GM23338 (cell line): ENCODE measurements around the gene TLE6. TPM values are rescaled to one million over a fixed set of nuclear protein-coding genes. Genes with fewer than 3 reads are reported as not detected.
A peak's percentile ranks its signal among the peaks of the same experiment; 100 is the strongest.

ENCODE experiments used
- ATAC-seq: fragments of 200-7000 bp; cut with Tn5 transposase; 3 replicates; pipeline ENCODE4 v1.9.1; 2020
- DNase-seq: peaks from one replicate; pipeline ENCODE4 v3.0.0-alpha.2; 2015; ENCODE audit warnings: low spot score
- H2AFZ ChIP-seq: fragments of 200-600 bp; sonication (generic); 2 replicates; pipeline ENCODE4 v1.8.0; 2016; ENCODE audit warnings: antibody characterized with exemption, mild to moderate bottlenecking, moderate library complexity
- H3F3A ChIP-seq: fragments of 200-600 bp; sonication (generic); replicated peaks from 2 replicates; pipeline ENCODE4 v1.8.0; 2017; ENCODE audit warnings: antibody characterized with exemption, mixed run types, low read depth
- H3K27ac ChIP-seq: fragments of 200-600 bp; sonication (generic); 2 replicates; pipeline ENCODE4 v1.6.1; 2016; ENCODE audit warnings: low read depth
- H3K27me3 ChIP-seq: fragments of 200-600 bp; sonication (generic); 2 replicates; pipeline ENCODE4 v1.8.0; 2016; ENCODE audit warnings: mild to moderate bottlenecking, mixed run types, moderate library complexity; ENCODE audit not compliant: insufficient read depth
- H3K36me3 ChIP-seq: fragments of 200-600 bp; sonication (generic); 2 replicates; pipeline ENCODE4 v1.8.0; 2016; ENCODE audit warnings: mild to moderate bottlenecking; ENCODE audit not compliant: insufficient read depth
- H3K4me1 ChIP-seq: fragments of 200-600 bp; sonication (generic); 2 replicates; pipeline ENCODE4 v1.8.0; 2016; ENCODE audit warnings: mild to moderate bottlenecking, moderate library complexity; ENCODE audit not compliant: insufficient read depth
- H3K4me2 ChIP-seq: fragments of 200-600 bp; sonication (generic); 2 replicates; pipeline ENCODE4 v1.7.1; 2017; ENCODE audit warnings: mixed run types
- H3K4me3 ChIP-seq: fragments of 200-600 bp; sonication (generic); 2 replicates; pipeline ENCODE4 v1.6.1; 2016; ENCODE audit warnings: mixed run types
- H3K79me2 ChIP-seq: fragments of 200-600 bp; sonication (generic); replicated peaks from 2 replicates; pipeline ENCODE4 v1.8.0; 2017; ENCODE audit warnings: mild to moderate bottlenecking; ENCODE audit not compliant: insufficient read depth
- H3K9me2 ChIP-seq: fragments of 200-600 bp; sonication (generic); 2 replicates; pipeline ENCODE4 v1.8.0; 2017; ENCODE audit not compliant: insufficient read depth
- H4K20me1 ChIP-seq: fragments of 200-600 bp; sonication (generic); replicated peaks from 2 replicates; pipeline ENCODE4 v1.8.0; 2017; ENCODE audit warnings: mild to moderate bottlenecking; ENCODE audit not compliant: insufficient read depth
- H3K27ac Mint-ChIP-seq: 2 replicates; pipeline ENCODE4 v1.8.0; 2020; ENCODE audit warnings: inconsistent platforms, mild to moderate bottlenecking, moderate library complexity, mixed read lengths
- H3K27me3 Mint-ChIP-seq: 3 replicates; pipeline ENCODE4 v1.8.0; 2022; ENCODE audit warnings: low read depth, mild to moderate bottlenecking, moderate library complexity, mixed read lengths, inconsistent platforms; ENCODE audit not compliant: insufficient read depth, poor library complexity
- H3K36me3 Mint-ChIP-seq: 3 replicates; pipeline ENCODE4 v1.8.0; 2021; ENCODE audit warnings: low read depth, mild to moderate bottlenecking, inconsistent platforms, moderate library complexity, mixed read lengths
- H3K4me1 Mint-ChIP-seq: 3 replicates; pipeline ENCODE4 v1.8.0; 2020; ENCODE audit warnings: mild to moderate bottlenecking, inconsistent platforms, mixed read lengths
- H3K4me3 Mint-ChIP-seq: 3 replicates; pipeline ENCODE4 v1.8.0; 2021; ENCODE audit warnings: moderate library complexity, mild to moderate bottlenecking, inconsistent platforms, mixed read lengths
- H3K9me3 Mint-ChIP-seq: 3 replicates; pipeline ENCODE4 v1.8.0; 2020; ENCODE audit warnings: moderate library complexity, mild to moderate bottlenecking, inconsistent platforms, mixed read lengths
- CTCF ChIP-seq, 2 experiments: fragments of 200-600 bp in 1 of 2; sonication (generic) in 1 of 2; conservative IDR thresholded peaks; 2 replicates each; pipeline versions ENCODE4 v1.5.1 to v1.6.1; 2016 to 2017; ENCODE audit warnings: antibody characterized with exemption in 2 of 2, low read depth in 2 of 2, mild to moderate bottlenecking in 2 of 2, moderate library complexity in 1 of 2
- EZH2phosphoT487 ChIP-seq: fragments of 200-600 bp; sonication (generic); IDR thresholded peaks from one replicate; pipeline ENCODE4 v1.8.1; 2018; ENCODE audit warnings: antibody characterized with exemption; ENCODE audit not compliant: unreplicated experiment
- JUNB ChIP-seq: IDR thresholded peaks from one replicate; pipeline ENCODE4 v1.6.1; 2016; ENCODE audit warnings: antibody characterized with exemption; ENCODE audit not compliant: unreplicated experiment
- NANOG ChIP-seq: IDR thresholded peaks from 2 replicates; pipeline ENCODE4 v1.6.1; 2016; ENCODE audit warnings: antibody characterized with exemption, borderline replicate concordance
- REST ChIP-seq: IDR thresholded peaks from one replicate; pipeline ENCODE4 v1.6.1; 2018; ENCODE audit warnings: antibody characterized with exemption; ENCODE audit not compliant: unreplicated experiment
- ZNF114 ChIP-seq: fragments of 250-450 bp; sonication (Bioruptor Pico); IDR thresholded peaks from 2 replicates; pipeline ENCODE4 v1.5.0; 2020; ENCODE audit warnings: mild to moderate bottlenecking, moderate library complexity
- ZNF462 ChIP-seq: fragments of 250-450 bp; sonication (Bioruptor Pico); IDR thresholded peaks from 2 replicates; pipeline ENCODE4 v1.5.0; 2020; ENCODE audit warnings: mild to moderate bottlenecking, moderate library complexity
- polyA plus RNA-seq: library from polyadenylated mRNA; unstranded; fragments of >200 nt; fragmentation: Nextera tagmentation; extraction: Ambion mirVana; gene quantifications from 2 replicates; pipeline ENCODE4 v1.2.1, GENCODE V29; 2016
- total RNA-seq: library from RNA; depleted of rRNA; stranded (reverse); fragments of >200 nt; shearing (Covaris generic); gene quantifications from 2 replicates; pipeline ENCODE4 v1.2.3, GENCODE V29; 2014

Gene TLE6
- total and polyA plus RNA-seq, 2 experiments from 2014 or later: 2.4 TPM

- Mint-ChIP-seq H3K27me3 (peaks cover 33% of the 10 kb centered on the region), H3K9me3 (peaks cover 3% of the 10 kb centered on the region; the same call in 1 of the 3 replicates), H3K4me1 (peaks cover 21% of the 10 kb centered on the region), H3K36me3 (no peaks in the 10 kb centered on the region; the same call in 2 of the 3 replicates), H3K27ac (no peak overlapping the region), H3K4me3 (no peak overlapping the region)
- Histone ChIP-seq H4K20me1 (no peaks in the 10 kb centered on the region), H3K4me3 (no peak overlapping the region), H2AFZ (no peak overlapping the region), H3K9me2 (no peaks in the 10 kb centered on the region), H3K36me3 (no peaks in the 10 kb centered on the region), H3K4me1 (peaks cover 13% of the 10 kb centered on the region), H3F3A (peaks cover 19% of the 10 kb centered on the region), H3K4me2 (no peak overlapping the region), H3K79me2 (no peaks in the 10 kb centered on the region), H3K27ac (no peak overlapping the region), H3K27me3 (peaks cover 20% of the 10 kb centered on the region)
- DNase-seq (peak; percentile 45), ATAC-seq (no peak)
- no peak for TF ChIP-seq NANOG
- peak; percentile 27 to 59; a peak in 3 of 4 replicates for TF ChIP-seq CTCF (conservative IDR thresholded peaks at IDR 0.05; ENCODE audit: low read depth in 2 of 2)
These were observed 62.3 kb downstream of the TLE6 start for GRCh38 chr19:3039641-3040077.

GRCh38 chr19:3041327-3041726 lies 64.0 kb downstream of the TLE6 start:
- Mint-ChIP-seq H3K27me3 (peaks cover 24% of the 10 kb centered on the region), H3K9me3 (no peaks in the 10 kb centered on the region; the same call in 2 of the 3 replicates), H3K4me1 (peaks cover 31% of the 10 kb centered on the region), H3K36me3 (no peaks in the 10 kb centered on the region), H3K27ac (no peak overlapping the region), H3K4me3 (peak overlapping the region; percentile 56)
- H3K9me2 ChIP-seq: no peaks in the 10 kb centered on the region
- peak overlapping the region; percentile 82 for H3K4me2 ChIP-seq
- no peaks in the 10 kb centered on the region for H3K79me2 ChIP-seq
- H3F3A ChIP-seq: peaks cover 25% of the 10 kb centered on the region
- H3K27me3 ChIP-seq: peaks cover 30% of the 10 kb centered on the region
- DNase-seq: peak; percentile 55
- H3K4me1 ChIP-seq: peaks cover 20% of the 10 kb centered on the region; the same call in 1 of the 2 replicates
- no peaks in the 10 kb centered on the region for H4K20me1 ChIP-seq
- H3K36me3 ChIP-seq: no peaks in the 10 kb centered on the region
- no peak overlapping the region for H3K27ac ChIP-seq
- ATAC-seq: peak; percentile 19
- H2AFZ ChIP-seq: peak overlapping the region; percentile 87
- H3K4me3 ChIP-seq: peak overlapping the region; percentile 63
- TF ChIP-seq NANOG (no peak), ZNF114 (CRISPR knock-in tag) (no peak), REST (no peak), CTCF (conservative IDR thresholded peaks at IDR 0.05; ENCODE audit: low read depth in 2 of 2) (no peak), ZNF462 (CRISPR knock-in tag) (no peak), EZH2phosphoT487 (no peak), JUNB (no peak)
